Liver (tissue), 9 donors: ENCODE measurements around the gene HAND1. TPM values are rescaled to one million over a fixed set of nuclear protein-coding genes. Genes with fewer than 3 reads are reported as not detected.

Experiments used
- DNase-seq: peaks from one replicate; pipeline ENCODE4 v3.0.0-alpha.2; 2017; ENCODE audit warnings: low spot score
- H3K27ac ChIP-seq, 2 donors: one replicate each; pipeline ENCODE4 v1.7.0; 2013; ENCODE audit warnings: inconsistent platforms in 2 of 2, low read length in 2 of 2, control low read depth in 1 of 2, low read depth in 1 of 2, mild to moderate bottlenecking in 1 of 2
- H3K27me3 ChIP-seq, 4 donors: one replicate each; pipeline versions ENCODE4 v1.6.1 to v1.7.0; 2013; ENCODE audit warnings: low read length in 3 of 4, inconsistent platforms in 1 of 4, mild to moderate bottlenecking in 1 of 4, moderate library complexity in 1 of 4; ENCODE audit not compliant: control insufficient read depth in 4 of 4, insufficient read depth in 4 of 4
- H3K36me3 ChIP-seq, 4 donors: one replicate each; pipeline versions ENCODE4 v1.6.1 to v1.7.0; 2013; ENCODE audit warnings: low read length in 3 of 4, mild to moderate bottlenecking in 3 of 4, low read depth in 1 of 4, moderate library complexity in 1 of 4; ENCODE audit not compliant: control insufficient read depth in 4 of 4, insufficient read depth in 3 of 4
- H3K4me1 ChIP-seq, 4 donors: one replicate each; pipeline versions ENCODE4 v1.6.1 to v1.7.0; 2013; ENCODE audit warnings: low read length in 3 of 4, mild to moderate bottlenecking in 3 of 4, moderate library complexity in 1 of 4; ENCODE audit not compliant: control insufficient read depth in 4 of 4, insufficient read depth in 4 of 4
- H3K4me3 ChIP-seq, 3 donors: one replicate each; pipeline versions ENCODE4 v1.6.1 to v1.7.0; 2013; ENCODE audit warnings: low read length in 3 of 3, control low read depth in 1 of 3, low read depth in 1 of 3, mild to moderate bottlenecking in 1 of 3
- H3K9ac ChIP-seq, 2 donors: one replicate each; pipeline ENCODE4 v1.7.0; 2013; ENCODE audit warnings: low read length in 2 of 2, mild to moderate bottlenecking in 2 of 2, moderate library complexity in 2 of 2, control low read depth in 1 of 2, low read depth in 1 of 2
- H3K9me3 ChIP-seq, 4 donors: one replicate each; pipeline versions ENCODE4 v1.6.1 to v1.7.0; 2013; ENCODE audit warnings: low read length in 3 of 4; ENCODE audit not compliant: control insufficient read depth in 4 of 4
- ATF3 ChIP-seq: IDR thresholded peaks from 2 replicates; pipeline ENCODE4 v1.6.1; 2016; ENCODE audit warnings: antibody characterized with exemption
- CTCF ChIP-seq: fragments of 150-350 bp; IDR thresholded peaks from 2 replicates; pipeline ENCODE4 v1.5.1; 2017; ENCODE audit warnings: improper control_type of control experiment, low read depth, low read length; ENCODE audit not compliant: missing input control
- EGR1 ChIP-seq, 2 donors: IDR thresholded peaks; 2 replicates each; pipeline ENCODE4 v1.6.1; 2016 to 2018; ENCODE audit warnings: antibody characterized with exemption in 2 of 2, low read depth in 2 of 2
- FOXA1 ChIP-seq: IDR thresholded peaks from 2 replicates; pipeline ENCODE4 v1.6.1; 2016; ENCODE audit warnings: antibody characterized with exemption
- FOXA2 ChIP-seq: IDR thresholded peaks from 2 replicates; pipeline ENCODE4 v1.6.1; 2016; ENCODE audit warnings: antibody characterized with exemption
- GABPA ChIP-seq, 2 donors: IDR thresholded peaks in 1 of 2; conservative IDR thresholded peaks in 1 of 2; 2 replicates each; pipeline ENCODE4 v1.6.1; 2016; ENCODE audit warnings: antibody characterized with exemption in 2 of 2, mild to moderate bottlenecking in 1 of 2, moderate library complexity in 1 of 2
- HNF4A ChIP-seq, 2 donors: conservative IDR thresholded peaks; 2 replicates each; pipeline ENCODE4 v1.6.1; 2016; ENCODE audit warnings: antibody characterized with exemption in 2 of 2, mild to moderate bottlenecking in 2 of 2
- HNF4G ChIP-seq: IDR thresholded peaks from 2 replicates; pipeline ENCODE4 v1.6.1; 2016; ENCODE audit warnings: antibody characterized with exemption
- JUND ChIP-seq, 2 donors: IDR thresholded peaks; 2 replicates each; pipeline ENCODE4 v1.6.1; 2016; ENCODE audit warnings: antibody characterized with exemption in 2 of 2
- NR2F2 ChIP-seq: IDR thresholded peaks from 2 replicates; pipeline ENCODE4 v1.6.1; 2016; ENCODE audit warnings: antibody characterized with exemption
- SP1 ChIP-seq: IDR thresholded peaks from 2 replicates; pipeline ENCODE4 v1.6.1; 2018; ENCODE audit warnings: antibody characterized with exemption, mild to moderate bottlenecking
- YY1 ChIP-seq: IDR thresholded peaks from 2 replicates; pipeline ENCODE4 v1.6.1; 2016; ENCODE audit warnings: antibody characterized with exemption, mild to moderate bottlenecking
- ZBTB33 ChIP-seq: IDR thresholded peaks from 2 replicates; pipeline ENCODE4 v1.6.1; 2016; ENCODE audit warnings: antibody characterized with exemption
- WGBS: extraction: QIAGEN DNeasy Blood & Tissue Kit; methylation state at CpG from one replicate; pipeline ENCODE4 v1.1.7; 2013; 5-methylcytosine and 5-hydroxymethylcytosine counted together
- polyA plus RNA-seq, 2 donors: library from polyadenylated mRNA; stranded (reverse) in 1 of 2; unstranded in 1 of 2; fragments of 200-250 nt in 1 of 2; fragments of >200 nt in 1 of 2; fragmentation: Nextera tagmentation in 1 of 2; extraction: Ambion mirVana in 1 of 2; gene quantifications; one replicate each; pipeline versions ENCODE4 v1.2.1 to v1.2.3, GENCODE V29; 2013 to 2015
- total RNA-seq, 2 donors: library from RNA; depleted of rRNA; stranded (reverse); fragments of >200 nt; gene quantifications; one replicate each; pipeline ENCODE4 v1.2.3, GENCODE V29; 2014
- TF ChIP-seq, protein P1 (sequence below): IDR thresholded peaks from 2 replicates; pipeline ENCODE4 v1.6.1; 2016; ENCODE audit warnings: antibody characterized with exemption, mild to moderate bottlenecking
- TF ChIP-seq, protein P2 (sequence below): IDR thresholded peaks from 2 replicates; pipeline ENCODE4 v1.6.1; 2016; ENCODE audit warnings: antibody characterized with exemption
- donor health status: healthy.
- donor health status: healthy.
- donor health status: healthy.
- donor health status: healthy.
- donor health status: healthy.

Gene HAND1
- total and polyA plus RNA-seq, 4 donors = not detected

DNA sequence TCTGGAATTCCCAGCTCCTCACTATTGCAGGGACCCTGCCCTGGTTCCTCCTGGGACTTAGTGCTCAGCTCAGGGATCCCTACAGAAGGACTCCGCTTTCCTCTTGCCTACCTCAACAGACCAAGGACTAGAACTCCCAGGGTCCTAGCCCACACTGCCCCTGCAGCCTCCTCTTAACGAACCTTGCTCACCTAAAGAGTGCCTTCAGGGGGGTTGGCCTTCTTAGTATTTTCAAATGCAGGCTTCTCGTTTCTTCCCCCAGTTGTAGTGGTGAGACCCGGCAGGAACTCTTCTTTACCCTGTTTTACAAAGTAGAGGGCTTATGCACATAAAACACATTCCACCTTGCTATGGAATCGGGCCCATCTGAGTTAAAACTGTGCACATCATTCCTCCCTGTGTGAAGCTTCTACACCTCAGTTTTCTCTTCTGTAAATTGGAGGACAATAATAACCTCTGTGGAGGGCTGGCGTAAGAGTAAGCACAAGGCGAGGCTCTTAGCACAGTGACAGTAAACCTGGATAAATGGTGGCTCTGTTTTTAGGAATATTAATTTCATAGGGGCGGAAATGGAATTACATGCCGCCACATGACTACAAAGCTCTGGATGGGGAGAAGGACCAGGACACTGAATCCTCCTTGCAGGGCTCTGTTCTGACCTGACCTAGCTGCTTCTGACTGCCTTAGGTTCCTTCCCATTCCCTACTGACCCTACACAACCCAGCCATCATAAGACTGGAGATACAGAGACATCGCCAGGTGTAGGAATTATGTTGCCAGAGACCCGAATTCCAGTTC is 3.8 kb upstream of the HAND1 start:
- DNase-seq = no peak
- WGBS = 18% methylated on average over 11 of the region's 11 CpGs

DNA sequence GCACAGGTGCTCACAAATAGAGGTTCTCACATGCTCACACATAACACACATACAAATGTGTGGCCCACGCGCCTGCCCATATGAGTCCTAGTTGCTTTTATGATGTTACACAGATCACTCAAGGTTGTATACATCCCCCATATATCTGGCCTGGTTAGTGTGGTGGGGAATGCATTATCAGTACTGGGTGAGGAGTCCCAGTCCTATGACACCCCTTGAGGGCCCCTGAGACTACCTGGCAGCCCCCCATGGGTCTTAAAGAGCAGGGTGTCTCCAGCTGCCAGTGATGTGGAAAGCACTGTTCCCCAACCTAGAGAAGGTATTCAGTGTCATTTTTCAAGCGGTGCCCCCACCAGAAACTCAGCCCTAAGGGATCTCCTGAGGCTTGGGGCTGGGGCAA is 2.8 kb upstream of the HAND1 start:
- 15% methylated on average over 3 of the region's 3 CpGs for WGBS
- TF ChIP-seq SP1 = no peak
- no peak for TF ChIP-seq GABPA (IDR thresholded peaks at IDR 0.05 in 1 of 2, conservative IDR thresholded peaks at IDR 0.05 in 1 of 2)
- TF ChIP-seq ATF3 = no peak
- TF ChIP-seq FOXA2 = no peak
- no peak for TF ChIP-seq EGR1 (IDR thresholded peaks at IDR 0.05; ENCODE audit: low read depth in 2 of 2)
- TF ChIP-seq HNF4G = no peak
- TF ChIP-seq NR2F2 = no peak
- TF ChIP-seq, protein P1, sequence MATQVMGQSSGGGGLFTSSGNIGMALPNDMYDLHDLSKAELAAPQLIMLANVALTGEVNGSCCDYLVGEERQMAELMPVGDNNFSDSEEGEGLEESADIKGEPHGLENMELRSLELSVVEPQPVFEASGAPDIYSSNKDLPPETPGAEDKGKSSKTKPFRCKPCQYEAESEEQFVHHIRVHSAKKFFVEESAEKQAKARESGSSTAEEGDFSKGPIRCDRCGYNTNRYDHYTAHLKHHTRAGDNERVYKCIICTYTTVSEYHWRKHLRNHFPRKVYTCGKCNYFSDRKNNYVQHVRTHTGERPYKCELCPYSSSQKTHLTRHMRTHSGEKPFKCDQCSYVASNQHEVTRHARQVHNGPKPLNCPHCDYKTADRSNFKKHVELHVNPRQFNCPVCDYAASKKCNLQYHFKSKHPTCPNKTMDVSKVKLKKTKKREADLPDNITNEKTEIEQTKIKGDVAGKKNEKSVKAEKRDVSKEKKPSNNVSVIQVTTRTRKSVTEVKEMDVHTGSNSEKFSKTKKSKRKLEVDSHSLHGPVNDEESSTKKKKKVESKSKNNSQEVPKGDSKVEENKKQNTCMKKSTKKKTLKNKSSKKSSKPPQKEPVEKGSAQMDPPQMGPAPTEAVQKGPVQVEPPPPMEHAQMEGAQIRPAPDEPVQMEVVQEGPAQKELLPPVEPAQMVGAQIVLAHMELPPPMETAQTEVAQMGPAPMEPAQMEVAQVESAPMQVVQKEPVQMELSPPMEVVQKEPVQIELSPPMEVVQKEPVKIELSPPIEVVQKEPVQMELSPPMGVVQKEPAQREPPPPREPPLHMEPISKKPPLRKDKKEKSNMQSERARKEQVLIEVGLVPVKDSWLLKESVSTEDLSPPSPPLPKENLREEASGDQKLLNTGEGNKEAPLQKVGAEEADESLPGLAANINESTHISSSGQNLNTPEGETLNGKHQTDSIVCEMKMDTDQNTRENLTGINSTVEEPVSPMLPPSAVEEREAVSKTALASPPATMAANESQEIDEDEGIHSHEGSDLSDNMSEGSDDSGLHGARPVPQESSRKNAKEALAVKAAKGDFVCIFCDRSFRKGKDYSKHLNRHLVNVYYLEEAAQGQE = no peak
- TF ChIP-seq, protein P2, sequence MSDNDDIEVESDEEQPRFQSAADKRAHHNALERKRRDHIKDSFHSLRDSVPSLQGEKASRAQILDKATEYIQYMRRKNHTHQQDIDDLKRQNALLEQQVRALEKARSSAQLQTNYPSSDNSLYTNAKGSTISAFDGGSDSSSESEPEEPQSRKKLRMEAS = no peak
- no peak for TF ChIP-seq ZBTB33
- no peak for TF ChIP-seq CTCF
- TF ChIP-seq FOXA1 = no peak
- TF ChIP-seq YY1 = no peak
- peaks cover 5 to 27% (median 14%) of the 10 kb centered on the region in 4 donors for H3K4me1 ChIP-seq
- H3K4me3 ChIP-seq = no peak overlapping the region
- H3K9ac ChIP-seq = no peak overlapping the region
- H3K27me3 ChIP-seq = peaks cover 0 to 58% (median 37%) of the 10 kb centered on the region in 4 donors
- no peak overlapping the region for H3K27ac ChIP-seq
- no peaks in the 10 kb centered on the region for H3K9me3 ChIP-seq
- no peaks in the 10 kb centered on the region for H3K36me3 ChIP-seq
- no peak for DNase-seq

More for the DNA sequence above, 3.8 kb upstream of the HAND1 start:
- Histone ChIP-seq H3K4me1 (peaks cover 4 to 24% (median 10%) of the 10 kb centered on the region in 4 donors), H3K4me3 (no peak overlapping the region), H3K27me3 (peaks cover 0 to 60% (median 36%) of the 10 kb centered on the region in 4 donors), H3K27ac (no peak overlapping the region), H3K36me3 (no peaks in the 10 kb centered on the region), H3K9ac (no peak overlapping the region), H3K9me3 (no peaks in the 10 kb centered on the region)
- no peak for TF ChIP-seq ZBTB33
- no peak for TF ChIP-seq JUND (IDR thresholded peaks at IDR 0.05)
- TF ChIP-seq ATF3 = no peak
- no peak for TF ChIP-seq FOXA2
- TF ChIP-seq, protein P2 = no peak
- TF ChIP-seq HNF4A (conservative IDR thresholded peaks at IDR 0.05) = no peak
- TF ChIP-seq FOXA1 = no peak
- TF ChIP-seq EGR1 (IDR thresholded peaks at IDR 0.05; ENCODE audit: low read depth in 2 of 2) = no peak
- no peak for TF ChIP-seq GABPA (IDR thresholded peaks at IDR 0.05 in 1 of 2, conservative IDR thresholded peaks at IDR 0.05 in 1 of 2)
